ENCODE results near the gene CDCP1. TPM values are rescaled to one million over a fixed set of nuclear protein-coding genes. Genes with fewer than 3 reads are reported as not detected.

The CDCP1 gene
- total RNA-seq, 1 experiment from 2014 or later, result 85.0 TPM

DNA sequence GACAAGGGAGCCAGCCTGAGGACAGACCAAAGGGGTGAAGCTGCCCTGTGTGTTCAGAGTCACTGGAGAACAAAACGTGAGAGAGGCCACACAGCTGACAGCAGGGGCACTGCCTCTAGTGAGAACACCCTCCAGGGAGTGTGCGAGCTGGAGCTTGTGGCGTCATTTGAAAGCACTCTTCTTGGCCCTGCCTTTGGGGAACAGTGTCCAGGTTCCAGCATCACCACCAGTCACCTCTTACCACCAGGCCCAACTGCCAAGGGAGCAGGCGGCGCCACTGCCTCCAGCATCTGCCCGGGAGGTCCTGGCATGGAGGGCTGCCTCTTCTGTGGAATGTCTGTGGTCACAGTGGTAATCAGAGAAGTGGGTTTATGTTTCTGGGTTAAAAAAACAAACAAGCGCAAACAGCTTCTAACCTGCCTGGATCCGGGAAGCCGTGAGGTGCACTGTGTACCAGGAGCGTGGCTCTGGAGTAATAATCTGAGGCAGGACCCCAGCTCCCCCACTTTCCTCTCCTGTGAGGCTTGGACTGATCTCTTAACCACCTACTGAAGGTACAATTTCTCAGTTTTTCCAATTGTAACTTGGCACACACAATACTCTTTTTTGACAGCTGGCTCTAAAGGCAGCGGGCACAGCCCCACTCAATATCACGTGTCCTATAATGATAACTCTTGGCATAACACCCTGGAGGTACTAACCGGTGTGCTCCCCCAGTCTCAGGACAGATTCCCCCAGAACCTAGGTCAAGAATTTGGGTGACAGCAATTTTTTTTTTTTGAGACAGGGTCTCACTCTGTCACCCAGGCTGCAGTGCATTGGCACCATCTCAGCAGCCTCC, 32.2 kb upstream of the CDCP1 start:
- no peak overlapping the region for H3K4me2 ChIP-seq
- ChIA-PET POLR2A (ENCODE audit: unreplicated experiment) (interaction anchor here (0.6 kb wide), 1 partner anchor 45 kb away, joined by 8 read pairs; no protein-coding TSS in a partner anchor), CTCF (no interaction called here)
- no peaks in the 10 kb centered on the region for H3K9me2 ChIP-seq (ENCODE audit: insufficient read depth)
- H3K27ac ChIP-seq, result no peak overlapping the region
- BruUV-seq (replicated peaks), result no TSS peak
- no peaks in the 10 kb centered on the region for H3K27me3 ChIP-seq (ENCODE audit: insufficient read depth, low read depth)
- DNase-seq, result peak; percentile 38 to 44
- no peak for TF ChIP-seq EZH2 (IDR thresholded peaks at IDR 0.05; ENCODE audit: low read depth)
- no peak for TF ChIP-seq CTCF (conservative IDR thresholded peaks at IDR 0.05)
- H2AFZ ChIP-seq, result no peak overlapping the region
- no peaks in the 10 kb centered on the region for H3K79me2 ChIP-seq (ENCODE audit: low read depth)
- H3K4me3 ChIP-seq, result no peak overlapping the region
- H3K9me3 ChIP-seq (ENCODE audit: insufficient read depth, low read depth), result no peaks in the 10 kb centered on the region
- H3K4me1 ChIP-seq (replicated peaks; ENCODE audit: insufficient read depth), result peaks cover 25% of the 10 kb centered on the region
- H4K20me1 ChIP-seq (ENCODE audit: insufficient read depth), result no peaks in the 10 kb centered on the region
- H3K36me3 ChIP-seq (ENCODE audit: low read depth), result no peaks in the 10 kb centered on the region
- H3F3A ChIP-seq (ENCODE audit: insufficient read depth, low read depth), result peaks cover 8% of the 10 kb centered on the region
- intact Hi-C loops (cut with micrococcal nuclease; ENCODE audit: unreplicated experiment), result no loop called here

DNA sequence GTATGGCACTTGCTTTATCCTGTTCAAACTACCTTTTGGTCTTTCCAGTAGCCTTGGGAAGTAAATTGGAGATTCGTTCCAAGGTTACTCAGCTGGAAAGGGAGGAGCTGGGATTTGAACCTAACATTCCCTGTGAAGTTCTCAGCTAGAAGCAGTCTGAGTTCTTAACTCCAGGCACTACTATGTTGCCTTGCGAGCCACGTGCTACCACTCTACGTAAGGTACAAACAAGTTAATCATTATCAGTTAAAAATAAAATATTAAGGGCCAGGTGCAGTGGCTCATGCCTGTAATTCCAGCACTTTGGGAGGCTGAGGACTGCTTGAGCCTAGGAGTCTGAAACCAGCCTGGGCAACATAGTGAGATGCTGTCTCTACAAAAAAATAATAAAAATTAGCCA, 30.7 kb upstream of the CDCP1 start:
- Histone ChIP-seq H3F3A (ENCODE audit: insufficient read depth, low read depth) (no peaks in the 10 kb centered on the region), H4K20me1 (ENCODE audit: insufficient read depth) (no peaks in the 10 kb centered on the region), H3K79me2 (ENCODE audit: low read depth) (no peaks in the 10 kb centered on the region), H3K9me2 (ENCODE audit: insufficient read depth) (no peaks in the 10 kb centered on the region), H3K36me3 (ENCODE audit: low read depth) (no peaks in the 10 kb centered on the region), H3K4me3 (no peak overlapping the region), H3K9me3 (ENCODE audit: insufficient read depth, low read depth) (no peaks in the 10 kb centered on the region), H3K4me1 (replicated peaks; ENCODE audit: insufficient read depth) (peaks cover 12% of the 10 kb centered on the region), H3K27ac (no peak overlapping the region), H2AFZ (no peak overlapping the region), H3K4me2 (no peak overlapping the region), H3K27me3 (ENCODE audit: insufficient read depth, low read depth) (no peaks in the 10 kb centered on the region)
- TF ChIP-seq EZH2 (IDR thresholded peaks at IDR 0.05; ENCODE audit: low read depth), result no peak
- TF ChIP-seq CTCF (conservative IDR thresholded peaks at IDR 0.05), result no peak
- no peak for DNase-seq
- POLR2A ChIA-PET (ENCODE audit: unreplicated experiment), result no interaction called here
- CTCF ChIA-PET, result no interaction called here
- intact Hi-C loops (cut with micrococcal nuclease; ENCODE audit: unreplicated experiment), result no loop called here
- BruUV-seq (replicated peaks), result no TSS peak

- H3K4me2 ChIP-seq, result no peak overlapping the region
- H3K36me3 ChIP-seq (ENCODE audit: low read depth), result no peaks in the 10 kb centered on the region
- POLR2A ChIA-PET (ENCODE audit: unreplicated experiment), result interaction anchor here (0.5 to 0.7 kb wide), 3 partner anchors 9 to 429 kb away, joined by 4 to 5 read pairs (median 4); no protein-coding TSS in a partner anchor
- no peaks in the 10 kb centered on the region for H3K27me3 ChIP-seq (ENCODE audit: insufficient read depth, low read depth)
- no peak overlapping the region for H3K27ac ChIP-seq
- H3K4me3 ChIP-seq, result no peak overlapping the region
- no peaks in the 10 kb centered on the region for H4K20me1 ChIP-seq (ENCODE audit: insufficient read depth)
- CTCF ChIA-PET, result no interaction called here
- H3K4me1 ChIP-seq (replicated peaks; ENCODE audit: insufficient read depth), result no peaks in the 10 kb centered on the region
- no peaks in the 10 kb centered on the region for H3K79me2 ChIP-seq (ENCODE audit: low read depth)
- DNase-seq, result no peak
- no TSS peak for BruUV-seq (replicated peaks)
- no peak overlapping the region for H2AFZ ChIP-seq
- no peaks in the 10 kb centered on the region for H3F3A ChIP-seq (ENCODE audit: insufficient read depth, low read depth)
- H3K9me2 ChIP-seq (ENCODE audit: insufficient read depth), result no peaks in the 10 kb centered on the region
- intact Hi-C loops (cut with micrococcal nuclease; ENCODE audit: unreplicated experiment), result no loop called here
- no peak for TF ChIP-seq CTCF (conservative IDR thresholded peaks at IDR 0.05)
- no peak for TF ChIP-seq EZH2 (IDR thresholded peaks at IDR 0.05; ENCODE audit: low read depth)
- H3K9me3 ChIP-seq (ENCODE audit: insufficient read depth, low read depth), result no peaks in the 10 kb centered on the region
Observed at GRCh38 chr3:45174234-45174633, 28.1 kb upstream of the CDCP1 start.

All from PC-9 (cell line).